Mesendoderm (in vitro differentiated cells): Measurements from ENCODE around the gene APOL6.

Experiments used
- DNase-seq: peaks from one replicate; pipeline ENCODE4 v3.0.0; 2013
- H2AK5ac ChIP-seq: 2 replicates; pipeline ENCODE4 v1.6.1; 2013; ENCODE audit warnings: low read length, inconsistent platforms
- H2BK120ac ChIP-seq: 2 replicates; pipeline ENCODE4 v1.6.1; 2013; ENCODE audit warnings: low read depth, mild to moderate bottlenecking, low read length, moderate library complexity, mixed read lengths
- H2BK15ac ChIP-seq: replicated peaks from 2 replicates; pipeline ENCODE4 v1.6.1; 2013; ENCODE audit warnings: low read depth, mild to moderate bottlenecking, moderate library complexity
- H2BK5ac ChIP-seq: 2 replicates; pipeline ENCODE4 v1.6.1; 2013; ENCODE audit warnings: low read length, inconsistent platforms
- H3K18ac ChIP-seq: 2 replicates; pipeline ENCODE4 v1.6.1; 2013; ENCODE audit warnings: mild to moderate bottlenecking, low read length, mixed read lengths
- H3K23ac ChIP-seq: one replicate; pipeline ENCODE4 v1.6.1; 2013; ENCODE audit warnings: low read length
- H3K27ac ChIP-seq: 2 replicates; pipeline ENCODE4 v1.5.1; 2013; ENCODE audit warnings: low read depth, mild to moderate bottlenecking, inconsistent platforms, low read length, moderate library complexity
- H3K27me3 ChIP-seq: 2 replicates; pipeline ENCODE4 v1.6.1; 2013; ENCODE audit warnings: low read length, control low read depth, mild to moderate bottlenecking, inconsistent platforms; ENCODE audit not compliant: insufficient read depth, poor library complexity
- H3K36me3 ChIP-seq: 2 replicates; pipeline ENCODE4 v1.6.1; 2013; ENCODE audit warnings: low read length, inconsistent platforms; ENCODE audit not compliant: control insufficient read depth, insufficient read depth
- H3K4ac ChIP-seq: one replicate; pipeline ENCODE4 v1.6.1; 2013; ENCODE audit warnings: low read depth, mild to moderate bottlenecking, low read length, moderate library complexity
- H3K4me1 ChIP-seq: 2 replicates; pipeline ENCODE4 v1.6.1; 2013; ENCODE audit warnings: low read depth, low read length, inconsistent platforms; ENCODE audit not compliant: control insufficient read depth
- H3K4me2 ChIP-seq: 2 replicates; pipeline ENCODE4 v1.6.1; 2013; ENCODE audit warnings: low read length
- H3K4me3 ChIP-seq: 2 replicates; pipeline ENCODE4 v1.5.1; 2013; ENCODE audit warnings: mild to moderate bottlenecking, low read length
- H3K56ac ChIP-seq: one replicate; pipeline ENCODE4 v1.6.1; 2013; ENCODE audit warnings: low read length
- H3K79me1 ChIP-seq: 2 replicates; pipeline ENCODE4 v1.6.1; 2013; ENCODE audit warnings: low read length, inconsistent platforms
- H3K79me2 ChIP-seq: 2 replicates; pipeline ENCODE4 v1.6.1; 2013; ENCODE audit warnings: mild to moderate bottlenecking, low read length; ENCODE audit not compliant: control insufficient read depth, insufficient read depth
- H3K9ac ChIP-seq: 2 replicates; pipeline ENCODE4 v1.6.1; 2013; ENCODE audit warnings: low read length, inconsistent platforms
- H4K5ac ChIP-seq: one replicate; pipeline ENCODE4 v1.6.1; 2013; ENCODE audit warnings: low read length
- H4K8ac ChIP-seq: one replicate; pipeline ENCODE4 v1.6.1; 2013; ENCODE audit warnings: low read depth, mild to moderate bottlenecking, control low read depth, low read length, moderate library complexity
- WGBS: extraction: QIAGEN DNeasy Blood & Tissue Kit; methylation state at CpG from one replicate; pipeline ENCODE4 v1.1.7; 2013; ENCODE audit warnings: low lambda C conversion rate, missing lambda C conversion rate; ENCODE audit not compliant: insufficient coverage; ENCODE audit errors: extremely low coverage; 5-methylcytosine and 5-hydroxymethylcytosine counted together

The APOL6 gene

DNA sequence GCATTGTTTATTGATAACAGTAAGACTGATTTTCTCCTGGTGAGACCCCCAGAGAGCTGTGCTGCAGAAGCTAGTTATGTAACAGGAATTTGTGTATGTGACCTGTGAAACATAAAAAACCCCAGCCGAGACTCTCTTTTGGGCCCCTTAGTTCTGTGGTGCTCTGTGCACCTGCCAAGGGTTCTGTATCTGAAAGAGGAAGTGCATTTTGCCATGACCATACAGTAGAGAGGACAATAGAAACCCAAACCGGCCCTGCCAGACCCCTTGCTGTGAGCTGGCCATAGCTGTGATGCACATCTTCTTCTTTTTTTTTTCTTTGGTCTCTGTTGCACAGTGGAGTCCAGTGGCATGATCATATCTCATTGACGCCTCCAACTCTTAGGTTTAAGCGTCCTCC is 38.1 kb downstream of the APOL6 start:
- Histone ChIP-seq H4K5ac (no peak overlapping the region), H4K8ac (no peak overlapping the region), H3K27me3 (no peaks in the 10 kb centered on the region), H3K79me1 (no peaks in the 10 kb centered on the region), H3K18ac (no peak overlapping the region), H2BK15ac (no peak overlapping the region), H3K4me1 (no peaks in the 10 kb centered on the region), H3K4ac (no peak overlapping the region), H2BK5ac (no peak overlapping the region), H3K4me2 (no peak overlapping the region), H3K36me3 (no peaks in the 10 kb centered on the region), H2AK5ac (no peak overlapping the region), H3K56ac (no peak overlapping the region), H3K27ac (no peak overlapping the region), H3K9ac (no peak overlapping the region), H3K4me3 (no peak overlapping the region), H2BK120ac (no peak overlapping the region), H3K23ac (no peak overlapping the region), H3K79me2 (no peaks in the 10 kb centered on the region)
- no CpG with 5 or more reads among the region's 4 CpGs for WGBS
- no peak for DNase-seq

DNA sequence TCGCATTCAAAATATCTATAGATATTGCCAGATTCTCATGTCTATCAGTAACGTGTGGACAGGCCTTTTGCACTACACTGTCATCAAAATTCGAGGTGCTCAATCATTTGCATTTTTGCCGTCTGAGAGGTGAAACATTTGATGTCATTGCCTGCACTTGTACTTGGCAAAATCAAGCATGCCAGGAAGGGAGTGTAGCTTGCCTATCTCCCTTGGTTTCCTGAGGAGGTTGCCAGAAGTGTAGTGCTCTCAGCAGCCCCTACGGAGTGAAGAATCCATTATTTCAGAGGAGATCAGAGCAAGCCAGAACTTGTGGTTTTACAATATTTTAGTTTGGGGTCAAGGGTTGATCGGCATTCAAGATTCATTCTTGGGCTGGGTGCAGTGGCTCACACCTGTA is 39.2 kb downstream of the APOL6 start:
- H2BK120ac ChIP-seq = no peak overlapping the region
- no peak overlapping the region for H3K9ac ChIP-seq
- H3K18ac ChIP-seq = no peak overlapping the region
- H3K27me3 ChIP-seq = no peaks in the 10 kb centered on the region
- H3K27ac ChIP-seq = no peak overlapping the region
- no peak overlapping the region for H3K4ac ChIP-seq
- H3K4me3 ChIP-seq = no peak overlapping the region
- H3K56ac ChIP-seq = no peak overlapping the region
- no peaks in the 10 kb centered on the region for H3K36me3 ChIP-seq
- H2BK5ac ChIP-seq = no peak overlapping the region
- H3K79me1 ChIP-seq = no peaks in the 10 kb centered on the region
- H3K4me2 ChIP-seq = no peak overlapping the region
- no peaks in the 10 kb centered on the region for H3K4me1 ChIP-seq
- no peak overlapping the region for H3K23ac ChIP-seq
- H2BK15ac ChIP-seq = no peak overlapping the region
- H2AK5ac ChIP-seq = no peak overlapping the region
- no peak for DNase-seq
- WGBS = no CpG with 5 or more reads among the region's 6 CpGs
- H4K5ac ChIP-seq = no peak overlapping the region
- H4K8ac ChIP-seq = no peak overlapping the region
- H3K79me2 ChIP-seq = no peaks in the 10 kb centered on the region

GRCh38 chr22:35688913-35689675 is 40.8 kb downstream of the APOL6 start:
- Histone ChIP-seq H2AK5ac (no peak overlapping the region), H3K27ac (no peak overlapping the region), H3K27me3 (no peaks in the 10 kb centered on the region), H2BK5ac (no peak overlapping the region), H3K4me2 (no peak overlapping the region), H3K4me3 (no peak overlapping the region), H3K18ac (no peak overlapping the region), H4K8ac (no peak overlapping the region), H3K23ac (no peak overlapping the region), H3K79me2 (no peaks in the 10 kb centered on the region), H3K56ac (no peak overlapping the region), H2BK120ac (no peak overlapping the region), H4K5ac (no peak overlapping the region), H3K4me1 (no peaks in the 10 kb centered on the region), H2BK15ac (no peak overlapping the region), H3K9ac (no peak overlapping the region), H3K4ac (no peak overlapping the region), H3K36me3 (no peaks in the 10 kb centered on the region), H3K79me1 (no peaks in the 10 kb centered on the region)
- no peak for DNase-seq
- no CpG with 5 or more reads among the region's 10 CpGs for WGBS

- no peak overlapping the region for H3K18ac ChIP-seq
- H3K27me3 ChIP-seq = no peaks in the 10 kb centered on the region
- H3K79me1 ChIP-seq = no peaks in the 10 kb centered on the region
- H3K4me3 ChIP-seq = no peak overlapping the region
- no peak overlapping the region for H3K4ac ChIP-seq
- H3K56ac ChIP-seq = no peak overlapping the region
- H3K79me2 ChIP-seq = no peaks in the 10 kb centered on the region
- H3K23ac ChIP-seq = no peak overlapping the region
- no peak overlapping the region for H2AK5ac ChIP-seq
- DNase-seq = no peak
- WGBS = no CpG with 5 or more reads among the region's 1 CpG
- no peak overlapping the region for H2BK15ac ChIP-seq
- no peak overlapping the region for H3K4me2 ChIP-seq
- H2BK120ac ChIP-seq = no peak overlapping the region
- H4K5ac ChIP-seq = no peak overlapping the region
- no peak overlapping the region for H3K27ac ChIP-seq
- H3K4me1 ChIP-seq = no peaks in the 10 kb centered on the region
- no peak overlapping the region for H3K9ac ChIP-seq
- no peaks in the 10 kb centered on the region for H3K36me3 ChIP-seq
- H2BK5ac ChIP-seq = no peak overlapping the region
- H4K8ac ChIP-seq = no peak overlapping the region
Measured at GRCh38 chr22:35690001-35690400, 41.8 kb downstream of the APOL6 start.

GRCh38 chr22:35695202-35695601 is 47.0 kb downstream of the APOL6 start:
- Histone ChIP-seq H3K79me2 (no peaks in the 10 kb centered on the region), H2BK15ac (no peak overlapping the region), H2BK5ac (no peak overlapping the region), H4K8ac (no peak overlapping the region), H3K23ac (no peak overlapping the region), H2AK5ac (no peak overlapping the region), H3K4ac (no peak overlapping the region), H3K27me3 (no peaks in the 10 kb centered on the region), H3K36me3 (no peaks in the 10 kb centered on the region), H3K9ac (no peak overlapping the region), H3K27ac (no peak overlapping the region), H3K4me2 (no peak overlapping the region), H3K4me1 (no peaks in the 10 kb centered on the region), H4K5ac (no peak overlapping the region), H3K4me3 (no peak overlapping the region), H2BK120ac (no peak overlapping the region), H3K18ac (no peak overlapping the region), H3K79me1 (no peaks in the 10 kb centered on the region), H3K56ac (no peak overlapping the region)
- no CpG with 5 or more reads among the region's 13 CpGs for WGBS
- DNase-seq = no peak

- Histone ChIP-seq H3K9ac (no peak overlapping the region), H4K5ac (no peak overlapping the region), H3K56ac (no peak overlapping the region), H2BK5ac (no peak overlapping the region), H3K27me3 (no peaks in the 10 kb centered on the region), H2AK5ac (no peak overlapping the region), H3K36me3 (no peaks in the 10 kb centered on the region), H3K27ac (no peak overlapping the region), H3K4me1 (no peaks in the 10 kb centered on the region), H4K8ac (no peak overlapping the region), H3K4me3 (no peak overlapping the region), H3K79me1 (no peaks in the 10 kb centered on the region), H3K18ac (no peak overlapping the region), H3K4me2 (no peak overlapping the region), H3K79me2 (no peaks in the 10 kb centered on the region), H2BK120ac (no peak overlapping the region), H3K4ac (no peak overlapping the region), H3K23ac (no peak overlapping the region), H2BK15ac (no peak overlapping the region)
- WGBS = no CpG with 5 or more reads among the region's 14 CpGs
- DNase-seq = peak; percentile 15
Measured at GRCh38 chr22:35697142-35697541, 48.9 kb downstream of the APOL6 start.
